Measurements from ENCODE around the gene ERBB4.
"Not testable (repeated sequence)": the region's sequence is repeated elsewhere in the genome, so short reads cannot be mapped to it uniquely, and the experiment has no call there.

ERBB4 gene

GRCh38 chr2:212107014-212107413, 431.6 kb downstream of the ERBB4 start:
- H3K27me3 ChIP-seq (ENCODE audit: control insufficient read depth, insufficient read depth, low read length) = no peaks in the 10 kb centered on the region
- no peaks in the 10 kb centered on the region for H3K9me3 ChIP-seq (ENCODE audit: control insufficient read depth, low read length)
- H3K4me3 ChIP-seq (ENCODE audit: low read depth, low read length) = no peak overlapping the region
- H3K27ac ChIP-seq = no peak overlapping the region
- no peaks in the 10 kb centered on the region for H3K79me2 ChIP-seq
- H3K4me2 ChIP-seq (ENCODE audit: low read length) = no peak overlapping the region
- no peak overlapping the region for H3K9ac ChIP-seq
- H2AFZ ChIP-seq = no peak overlapping the region
- H3K36me3 ChIP-seq (ENCODE audit: control insufficient read depth, insufficient read depth, low read length) = no peaks in the 10 kb centered on the region
- TF ChIP-seq CTCF (IDR thresholded peaks at IDR 0.05) = no peak
- no peaks in the 10 kb centered on the region for H3K4me1 ChIP-seq

DNA sequence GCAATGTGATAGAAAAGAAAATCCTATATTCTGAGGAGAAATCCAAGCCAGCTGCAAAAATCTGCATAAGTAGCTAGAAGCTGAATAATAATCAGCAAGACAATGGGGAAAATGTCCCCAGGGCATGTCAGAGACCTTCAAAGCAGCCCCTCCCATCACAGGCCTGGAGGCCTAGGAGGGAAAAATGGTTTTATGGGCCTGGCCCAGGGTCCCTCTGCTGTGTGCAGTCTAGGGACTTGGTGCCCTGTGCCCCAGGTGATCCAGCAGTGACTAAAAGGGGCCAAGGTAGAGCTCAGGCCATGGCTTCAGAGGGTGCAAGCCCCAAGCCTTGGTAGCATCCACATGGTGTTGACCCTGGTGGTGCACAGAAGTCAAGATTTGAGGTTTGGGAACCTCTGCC, 432.1 kb downstream of the ERBB4 start:
- H3K4me1 ChIP-seq; H3K4me2 ChIP-seq (ENCODE audit: low read length); H3K27ac ChIP-seq; H3K27me3 ChIP-seq (ENCODE audit: control insufficient read depth, insufficient read depth, low read length); H3K36me3 ChIP-seq (ENCODE audit: control insufficient read depth, insufficient read depth, low read length); H3K9ac ChIP-seq; H2AFZ ChIP-seq; H3K79me2 ChIP-seq; H3K4me3 ChIP-seq (ENCODE audit: low read depth, low read length); H3K9me3 ChIP-seq (ENCODE audit: control insufficient read depth, low read length): not testable (repeated sequence)

DNA sequence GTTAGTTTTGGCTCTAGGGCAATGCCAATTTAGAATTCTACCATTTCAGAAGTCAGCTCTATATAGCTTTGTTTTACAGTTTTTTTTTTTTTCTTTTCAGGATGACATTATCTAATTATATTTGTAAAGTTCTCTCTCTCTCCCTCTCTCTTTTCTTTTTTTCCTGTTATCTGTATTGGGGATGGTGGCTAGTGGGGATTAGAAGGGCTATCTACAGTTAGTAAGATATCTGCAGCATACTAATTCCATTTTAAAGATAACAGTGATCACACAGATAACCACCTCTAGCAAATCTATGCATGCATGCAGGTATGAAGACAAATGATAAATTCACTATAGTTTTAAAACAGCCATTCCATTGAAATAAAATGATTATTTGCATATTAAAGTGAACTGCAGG, 438.9 kb downstream of the ERBB4 start:
- TF ChIP-seq CTCF (IDR thresholded peaks at IDR 0.05) = no peak
- Histone ChIP-seq H3K4me3 (ENCODE audit: low read depth, low read length) (no peak overlapping the region), H3K27me3 (ENCODE audit: control insufficient read depth, insufficient read depth, low read length) (no peaks in the 10 kb centered on the region), H3K36me3 (ENCODE audit: control insufficient read depth, insufficient read depth, low read length) (no peaks in the 10 kb centered on the region), H3K4me1 (no peaks in the 10 kb centered on the region), H3K9me3 (ENCODE audit: control insufficient read depth, low read length) (no peaks in the 10 kb centered on the region), H2AFZ (no peak overlapping the region), H3K4me2 (ENCODE audit: low read length) (no peak overlapping the region), H3K79me2 (no peaks in the 10 kb centered on the region), H3K9ac (no peak overlapping the region), H3K27ac (no peak overlapping the region)

- H3K27me3 ChIP-seq (ENCODE audit: control insufficient read depth, insufficient read depth, low read length) = no peaks in the 10 kb centered on the region
- no peak for TF ChIP-seq CTCF (IDR thresholded peaks at IDR 0.05)
- H3K9ac ChIP-seq = no peak overlapping the region
- H3K9me3 ChIP-seq (ENCODE audit: control insufficient read depth, low read length) = no peaks in the 10 kb centered on the region
- no peaks in the 10 kb centered on the region for H3K36me3 ChIP-seq (ENCODE audit: control insufficient read depth, insufficient read depth, low read length)
- no peak overlapping the region for H3K4me3 ChIP-seq (ENCODE audit: low read depth, low read length)
- no peak overlapping the region for H3K4me2 ChIP-seq (ENCODE audit: low read length)
- no peak overlapping the region for H2AFZ ChIP-seq
- no peaks in the 10 kb centered on the region for H3K79me2 ChIP-seq
- no peaks in the 10 kb centered on the region for H3K4me1 ChIP-seq
- H3K27ac ChIP-seq = no peak overlapping the region
Measured at GRCh38 chr2:212098966-212099365, 439.6 kb downstream of the ERBB4 start.

DNA sequence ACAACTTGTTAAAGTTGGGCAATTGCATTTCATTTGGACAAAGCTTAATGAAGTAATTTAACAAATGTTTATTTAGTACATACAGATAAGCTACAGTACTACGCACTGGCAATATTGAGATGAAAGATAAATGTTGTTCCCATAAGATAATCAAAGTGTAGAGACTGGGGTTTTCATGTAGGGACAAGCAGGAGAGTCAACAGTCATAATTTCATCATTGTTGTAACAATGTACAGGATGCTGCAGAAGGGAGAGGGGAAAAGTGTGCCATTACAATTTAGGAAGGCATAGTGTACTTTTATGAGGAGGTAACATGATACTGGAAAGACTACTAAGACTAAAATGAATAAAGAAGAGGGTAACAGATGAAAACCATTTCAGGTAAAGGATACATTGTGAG, 441.6 kb downstream of the ERBB4 start:
- H3K27ac ChIP-seq = no peak overlapping the region
- H3K27me3 ChIP-seq (ENCODE audit: control insufficient read depth, insufficient read depth, low read length) = no peaks in the 10 kb centered on the region
- H2AFZ ChIP-seq = no peak overlapping the region
- H3K4me2 ChIP-seq (ENCODE audit: low read length) = no peak overlapping the region
- no peak overlapping the region for H3K9ac ChIP-seq
- TF ChIP-seq CTCF (IDR thresholded peaks at IDR 0.05) = no peak
- H3K36me3 ChIP-seq (ENCODE audit: control insufficient read depth, insufficient read depth, low read length) = no peaks in the 10 kb centered on the region
- no peak overlapping the region for H3K4me3 ChIP-seq (ENCODE audit: low read depth, low read length)
- H3K9me3 ChIP-seq (ENCODE audit: control insufficient read depth, low read length) = no peaks in the 10 kb centered on the region
- H3K79me2 ChIP-seq = no peaks in the 10 kb centered on the region
- no peaks in the 10 kb centered on the region for H3K4me1 ChIP-seq
